DOHH2 (cell line): ENCODE results near the gene B9D2.

ENCODE experiments used
- H3F3A ChIP-seq: fragments of 200-600 bp; sonication (generic), shearing (Covaris generic); 2 replicates; pipeline ENCODE4 v1.6.0; 2016; ENCODE audit warnings: antibody characterized with exemption, mild to moderate bottlenecking; ENCODE audit not compliant: control insufficient read depth, insufficient read depth
- H3K27ac ChIP-seq: fragments of 200-600 bp; sonication (generic); 2 replicates; pipeline ENCODE4 v1.5.1; 2014; ENCODE audit warnings: low read depth, mild to moderate bottlenecking, low read length, moderate library complexity
- H3K27me3 ChIP-seq: fragments of 200-600 bp; sonication (generic); 2 replicates; pipeline ENCODE4 v1.6.1; 2014; ENCODE audit warnings: mild to moderate bottlenecking, low read length, mixed read lengths; ENCODE audit not compliant: control insufficient read depth
- H3K36me3 ChIP-seq: fragments of 200-600 bp; sonication (generic); 2 replicates; pipeline ENCODE4 v1.6.1; 2014; ENCODE audit warnings: mild to moderate bottlenecking, low read length, moderate library complexity, mixed read lengths; ENCODE audit not compliant: control insufficient read depth
- H3K4me1 ChIP-seq: fragments of 200-600 bp; sonication (generic); 2 replicates; pipeline ENCODE4 v1.6.1; 2014; ENCODE audit warnings: mild to moderate bottlenecking, low read length, mixed read lengths; ENCODE audit not compliant: control insufficient read depth
- H3K4me2 ChIP-seq: fragments of 200-600 bp; sonication (generic); 2 replicates; pipeline ENCODE4 v1.6.0; 2014; ENCODE audit warnings: mild to moderate bottlenecking, low read length, moderate library complexity
- H3K4me3 ChIP-seq: fragments of 200-600 bp; sonication (generic); 2 replicates; pipeline ENCODE4 v1.5.1; 2014; ENCODE audit warnings: mild to moderate bottlenecking, low read length, mixed read lengths
- H3K79me2 ChIP-seq: fragments of 200-600 bp; sonication (generic); 2 replicates; pipeline ENCODE4 v1.6.1; 2014; ENCODE audit warnings: mild to moderate bottlenecking, low read length, mixed read lengths; ENCODE audit not compliant: control insufficient read depth
- H3K9me2 ChIP-seq: fragments of 200-600 bp; sonication (generic); replicated peaks from 2 replicates; pipeline ENCODE4 v1.6.1; 2014; ENCODE audit warnings: mild to moderate bottlenecking, low read length, mixed read lengths; ENCODE audit not compliant: control insufficient read depth
- H3K9me3 ChIP-seq: fragments of 200-600 bp; sonication (generic); 2 replicates; pipeline ENCODE4 v1.6.1; 2014; ENCODE audit warnings: antibody characterized with exemption, low read length, mixed read lengths; ENCODE audit not compliant: control insufficient read depth, insufficient read depth
- H4K20me1 ChIP-seq: fragments of 200-600 bp; sonication (generic); 2 replicates; pipeline ENCODE4 v1.6.0; 2014; ENCODE audit warnings: low read depth, mild to moderate bottlenecking, antibody characterized with exemption, low read length, moderate library complexity; ENCODE audit not compliant: control insufficient read depth, insufficient read depth
- CTCF ChIP-seq: fragments of 200-600 bp; sonication (generic); IDR thresholded peaks from one replicate; pipeline ENCODE4 v1.5.1; 2014; ENCODE audit warnings: antibody characterized with exemption, mild to moderate bottlenecking, low read depth, low read length; ENCODE audit not compliant: poor library complexity, severe bottlenecking
- EZH2phosphoT487 ChIP-seq: fragments of 200-600 bp; sonication (generic); IDR thresholded peaks from 2 replicates; pipeline ENCODE4 v1.6.1; 2017; ENCODE audit warnings: borderline replicate concordance, mild to moderate bottlenecking, antibody characterized with exemption, low read length, moderate library complexity, mixed read lengths

Gene B9D2

GRCh38 chr19:41363753-41364523 is at the start of gene B9D2:
Gene B9D2, minus strand, starts transcription at chr19:41364149. Its CDS starts 630 bp downstream, at chr19:41363519.
- peak within 1 kb of the TSS; percentile 87 for H3K4me3 ChIP-seq
- H4K20me1 ChIP-seq: no peaks in the 10 kb centered on the region
- H3K9me2 ChIP-seq: no peaks in the 10 kb centered on the region
- no peaks in the 10 kb centered on the region; the same call in none of the 2 replicates for H3K36me3 ChIP-seq
- H3F3A ChIP-seq: 0 out of 2 replicates have a peak, but pooled peaks cover 2% of the 10 kb centered on the region
- no peaks in the 10 kb centered on the region for H3K9me3 ChIP-seq
- H3K4me1 ChIP-seq: peaks cover 25% of the 10 kb centered on the region
- H3K27me3 ChIP-seq: no peaks in the 10 kb centered on the region
- peak within 1 kb of the TSS; percentile 89 for H3K27ac ChIP-seq
- peak within 1 kb of the TSS; percentile 80 for H3K4me2 ChIP-seq
- TF ChIP-seq EZH2phosphoT487 (no peak), CTCF (no peak)
- peaks cover 31% of the 10 kb centered on the region for H3K79me2 ChIP-seq

- no peaks in the 10 kb centered on the region for H4K20me1 ChIP-seq
- no peaks in the 10 kb centered on the region for H3K4me1 ChIP-seq
- H3K4me3 ChIP-seq: no peak overlapping the region
- H3K27me3 ChIP-seq: no peaks in the 10 kb centered on the region
- no peak overlapping the region for H3K27ac ChIP-seq
- H3K36me3 ChIP-seq: no peaks in the 10 kb centered on the region; the same call in 1 of the 2 replicates
- TF ChIP-seq CTCF (no peak), EZH2phosphoT487 (no peak)
- H3K9me2 ChIP-seq: no peaks in the 10 kb centered on the region
- no peaks in the 10 kb centered on the region for H3F3A ChIP-seq
- H3K9me3 ChIP-seq: no peaks in the 10 kb centered on the region
- H3K4me2 ChIP-seq: no peak overlapping the region
- no peaks in the 10 kb centered on the region for H3K79me2 ChIP-seq
These were observed 49.0 kb upstream of the B9D2 start for GRCh38 chr19:41412953-41413352.

GRCh38 chr19:41411968-41412265 is 48.0 kb upstream of the B9D2 start:
- TF ChIP-seq EZH2phosphoT487: no peak
- no peak for TF ChIP-seq CTCF
- no peaks in the 10 kb centered on the region for H3F3A ChIP-seq
- no peaks in the 10 kb centered on the region; the same call in 1 of the 2 replicates for H3K36me3 ChIP-seq
- peaks cover 8% of the 10 kb centered on the region for H3K4me1 ChIP-seq
- H3K27ac ChIP-seq: no peak overlapping the region
- no peaks in the 10 kb centered on the region for H3K79me2 ChIP-seq
- H3K27me3 ChIP-seq: no peaks in the 10 kb centered on the region
- no peaks in the 10 kb centered on the region for H3K9me2 ChIP-seq
- no peak overlapping the region for H3K4me3 ChIP-seq
- no peak overlapping the region for H3K4me2 ChIP-seq
- no peaks in the 10 kb centered on the region for H4K20me1 ChIP-seq
- no peaks in the 10 kb centered on the region for H3K9me3 ChIP-seq
